LoVo (cell line): ENCODE data around the gene RPRD1A.
A peak's percentile ranks its signal among the peaks of the same experiment; 100 is the strongest.
"Not testable (repeated sequence)": the region's sequence is repeated elsewhere in the genome, so short reads cannot be mapped to it uniquely, and the experiment has no call there.

Experiments
- DNase-seq: peaks from one replicate; pipeline ENCODE4 v3.0.0-alpha.2; 2016; ENCODE audit warnings: low spot score

The RPRD1A gene

GRCh38 chr18:36067055-36067957 lies at the start of gene RPRD1A:
Gene RPRD1A, minus strand, starts transcription at chr18:36067559. Its CDS starts 155 bp downstream, at chr18:36067404.
- peak; percentile 95 for DNase-seq

DNA sequence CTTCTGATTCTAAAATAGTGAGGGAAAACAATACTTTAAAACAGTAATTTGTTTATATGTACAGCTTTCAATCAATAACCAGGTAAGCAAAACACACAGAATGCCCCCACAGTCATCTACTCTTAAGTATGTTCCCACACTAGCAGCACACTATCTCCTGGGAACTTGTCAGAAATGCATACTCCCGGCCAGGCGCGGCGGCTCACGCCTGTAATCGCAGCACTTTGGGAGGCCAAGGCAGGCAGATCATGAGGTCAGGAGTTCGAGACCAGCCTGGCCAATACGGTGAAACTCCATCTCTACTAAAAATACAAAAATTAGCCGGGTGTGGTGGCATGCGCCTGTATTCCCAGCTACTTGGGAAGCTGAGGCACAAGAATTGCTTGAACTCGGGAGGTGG lies 49.4 kb upstream of the RPRD1A start:
- not testable (repeated sequence) for DNase-seq

GRCh38 chr18:36114738-36115137 lies 47.4 kb upstream of the RPRD1A start:
- DNase-seq = no peak

GRCh38 chr18:36114251-36114650 lies 46.9 kb upstream of the RPRD1A start:
- no peak for DNase-seq

DNA sequence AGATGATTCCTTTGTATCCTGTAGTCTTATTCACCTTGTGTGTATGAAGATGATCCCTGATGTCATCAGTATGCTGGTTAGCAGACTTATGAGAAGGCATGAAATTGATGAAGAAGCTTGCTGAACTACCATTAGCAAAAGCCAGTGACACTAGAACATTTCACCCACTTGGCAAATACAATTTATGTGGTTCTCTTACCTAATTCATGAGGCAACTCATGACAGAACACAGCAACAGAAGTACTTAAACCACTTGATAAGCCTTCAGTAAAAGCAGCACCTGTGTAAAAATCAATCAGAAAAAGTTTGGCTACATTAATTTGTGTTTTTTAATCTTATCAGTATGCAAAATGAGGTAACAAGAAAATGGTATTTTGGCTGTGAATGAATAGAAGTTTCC lies 44.9 kb upstream of the RPRD1A start:
- DNase-seq = no peak

- DNase-seq = no peak
These were observed 42.4 kb upstream of the RPRD1A start for GRCh38 chr18:36109737-36110136.

GRCh38 chr18:36108601-36109000 lies 41.2 kb upstream of the RPRD1A start:
- DNase-seq = no peak

DNA sequence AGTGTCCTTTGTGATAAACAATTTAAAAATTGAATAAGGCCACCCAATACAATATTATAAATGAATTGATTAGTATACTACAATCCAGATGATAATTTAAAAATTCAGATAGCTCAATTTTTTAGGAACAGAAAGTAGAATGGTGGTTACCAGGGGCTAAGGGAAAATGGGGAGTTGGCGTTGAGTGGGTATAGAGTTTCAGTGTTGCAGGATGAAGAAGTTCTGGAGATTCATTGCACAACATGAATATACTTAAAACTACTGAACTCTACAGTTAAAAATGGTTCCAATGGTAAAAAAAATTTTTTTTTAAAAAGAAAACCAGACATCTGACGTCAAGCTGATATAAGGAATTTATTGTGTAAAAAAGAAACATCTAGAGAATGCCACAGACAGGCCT lies 40.8 kb upstream of the RPRD1A start:
- DNase-seq = no peak

DNA sequence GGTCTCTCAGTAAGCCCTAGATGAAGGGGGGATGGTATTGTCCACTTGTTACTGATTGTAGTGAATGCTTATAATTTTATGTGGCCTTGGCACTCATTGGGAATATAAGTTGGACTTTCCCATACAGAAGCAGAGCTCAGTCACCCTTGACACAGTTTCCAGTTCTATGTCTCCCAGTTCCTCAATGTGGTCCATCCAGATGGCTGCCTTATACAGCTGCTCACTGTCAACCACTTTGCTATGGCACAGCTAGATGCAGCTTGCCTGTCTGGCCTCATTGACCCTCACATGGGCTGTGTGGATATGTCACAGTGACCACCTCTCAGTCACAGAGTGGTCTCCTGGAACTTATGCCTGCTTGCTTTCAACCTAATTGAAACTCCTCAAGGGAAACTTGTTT lies 40.1 kb upstream of the RPRD1A start:
- DNase-seq = no peak

- no peak for DNase-seq
These were observed 37.4 kb upstream of the RPRD1A start for GRCh38 chr18:36104749-36105148.

GRCh38 chr18:36101943-36102342 lies 34.6 kb upstream of the RPRD1A start:
- DNase-seq = no peak

- no peak for DNase-seq
These were observed 32.0 kb upstream of the RPRD1A start for GRCh38 chr18:36099311-36099710.

GRCh38 chr18:36096955-36097354 lies 29.6 kb upstream of the RPRD1A start:
- DNase-seq = no peak

DNA sequence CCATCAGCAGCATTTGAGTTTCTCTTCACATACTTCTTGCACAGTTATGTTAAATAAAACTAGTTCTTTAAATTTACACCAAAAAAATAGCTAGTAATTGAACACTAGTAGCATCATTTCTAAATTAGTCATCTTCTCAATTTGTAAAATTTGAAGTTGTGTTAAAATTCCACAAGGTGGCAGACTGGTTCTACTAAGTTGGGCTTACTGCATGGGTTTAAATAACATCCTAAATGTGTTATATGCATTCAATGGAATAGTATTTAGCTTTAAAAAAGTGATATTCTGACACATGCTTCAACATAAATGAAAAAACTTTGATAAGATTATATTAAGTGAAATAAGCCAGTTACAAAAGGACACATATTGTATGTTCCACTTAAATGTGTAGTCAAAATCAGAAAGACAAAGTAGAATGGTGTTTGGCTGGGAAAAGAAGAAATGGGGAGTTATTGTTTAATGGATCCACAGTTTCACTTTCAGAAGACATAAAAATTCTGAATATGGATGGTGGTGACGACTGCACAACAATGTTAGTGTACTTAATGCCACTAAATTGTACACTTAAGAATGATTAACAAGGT lies 28.7 kb upstream of the RPRD1A start:
- DNase-seq = peak; percentile 74

DNA sequence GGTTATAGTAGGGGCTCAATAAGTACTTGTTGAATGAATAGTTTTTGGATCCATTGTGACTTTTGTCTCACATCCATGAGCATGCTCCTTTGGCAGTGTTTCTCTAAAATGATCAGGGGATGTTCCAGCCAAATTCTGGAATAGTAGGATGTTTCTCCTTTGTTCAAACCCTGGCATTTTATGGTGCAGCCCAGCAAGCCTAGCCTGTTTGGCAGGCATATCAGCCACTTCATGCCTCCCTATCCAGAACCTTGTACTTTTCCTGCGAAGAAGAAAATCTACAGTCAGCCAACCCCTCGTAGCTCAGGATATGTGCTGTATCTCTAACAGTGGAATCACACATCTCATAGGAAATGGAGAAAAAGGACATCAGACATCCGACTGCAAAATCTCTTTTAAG lies 27.1 kb upstream of the RPRD1A start:
- DNase-seq = no peak

DNA sequence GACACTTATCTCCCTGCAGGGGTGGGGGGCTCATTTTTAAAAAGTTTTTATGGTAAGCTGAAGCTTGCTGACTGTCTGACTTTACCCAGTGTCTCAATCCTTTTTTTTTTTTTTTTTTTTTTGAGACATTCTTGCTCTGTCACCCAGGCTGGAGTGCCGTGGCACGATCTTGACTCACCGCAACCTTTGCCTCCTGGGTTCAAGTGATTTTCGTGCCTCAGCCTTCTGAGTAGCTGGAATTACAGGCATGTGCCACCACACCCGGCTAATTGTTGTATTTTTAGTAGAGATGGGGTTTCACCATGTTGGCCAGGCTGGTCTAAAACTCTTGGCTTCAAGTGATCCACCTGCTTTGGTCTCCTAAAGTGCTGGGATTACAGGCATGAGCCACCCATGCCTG lies 24.8 kb upstream of the RPRD1A start:
- DNase-seq = not testable (repeated sequence)

GRCh38 chr18:36089001-36089400 lies 21.6 kb upstream of the RPRD1A start:
- DNase-seq = no peak

GRCh38 chr18:36088256-36088655 lies 20.9 kb upstream of the RPRD1A start:
- DNase-seq = no peak

DNA sequence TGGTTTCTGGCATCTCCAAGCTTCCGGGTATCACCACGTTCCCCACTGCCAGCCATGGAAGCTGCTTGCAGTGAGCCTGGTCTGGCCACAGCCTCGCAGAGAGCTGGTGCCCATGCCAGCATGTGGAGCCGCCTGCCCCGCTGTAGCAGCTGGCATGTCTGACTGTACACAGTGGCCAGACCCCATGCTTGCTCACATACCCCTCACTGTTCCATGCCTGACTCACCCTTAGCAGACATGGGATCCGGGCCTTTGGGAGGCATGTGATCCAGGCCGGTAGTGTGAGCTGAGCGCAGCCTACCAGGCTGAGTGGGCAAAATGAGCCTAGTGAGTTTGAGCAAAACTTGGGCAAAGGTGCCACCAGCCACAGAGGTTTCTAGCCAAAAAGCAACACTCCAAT lies 18.8 kb upstream of the RPRD1A start:
- no peak for DNase-seq

DNA sequence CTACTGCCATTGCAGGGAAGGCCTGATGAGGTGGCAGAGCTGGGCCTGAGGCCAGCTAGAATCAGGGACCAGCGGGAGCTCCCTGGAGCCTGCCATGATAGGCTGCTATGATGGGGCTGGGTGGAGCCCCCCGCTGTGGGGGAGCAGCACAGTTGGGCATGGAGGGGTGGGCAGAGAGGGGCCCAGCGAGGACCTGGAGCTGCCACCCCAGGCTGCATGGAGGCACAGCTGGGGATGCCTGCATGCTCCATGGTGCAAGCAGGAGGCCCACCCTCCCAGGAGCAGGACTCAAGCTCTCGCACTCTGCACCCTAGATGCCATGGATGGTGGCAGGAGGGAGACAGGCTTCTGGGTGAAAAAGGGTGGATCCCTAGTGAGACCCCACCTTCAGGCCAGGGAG lies 17.8 kb upstream of the RPRD1A start:
- DNase-seq = no peak

GRCh38 chr18:36083729-36084128 lies 16.4 kb upstream of the RPRD1A start:
- no peak for DNase-seq

DNA sequence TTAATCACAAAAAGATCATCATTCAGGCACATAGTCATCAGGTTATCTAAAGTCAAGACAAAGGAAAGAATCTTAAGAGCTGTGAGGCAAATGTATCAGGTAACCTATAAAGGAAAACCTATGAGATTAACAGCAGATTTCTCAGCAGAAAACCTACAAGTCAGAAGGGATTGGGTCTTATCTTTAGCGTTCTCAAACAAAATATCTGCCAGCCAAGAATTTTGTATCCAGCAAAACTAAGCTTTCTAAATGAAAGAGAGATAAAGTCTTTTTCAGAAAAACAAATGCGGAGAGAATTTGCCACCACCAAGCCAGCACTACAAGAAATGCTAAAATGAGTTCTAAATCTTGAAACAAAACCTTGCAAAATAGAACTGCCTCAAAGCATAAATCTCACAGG lies 13.8 kb upstream of the RPRD1A start:
- not testable (repeated sequence) for DNase-seq

- DNase-seq = no peak
These were observed 11.6 kb upstream of the RPRD1A start for GRCh38 chr18:36078751-36079529.
